PFSK-1 (cell line): ENCODE measurements around the gene CDHR2.

Experiments used
- FOXP2 ChIP-seq: optimal IDR thresholded peaks from 2 replicates; pipeline ENCODE3; 2011; ENCODE audit warnings: borderline replicate concordance, control low read depth, inconsistent platforms; ENCODE audit not compliant: insufficient read depth; ENCODE audit errors: extremely low read length, extremely low read depth
- POLR2AphosphoS5 ChIP-seq: IDR thresholded peaks from 2 replicates; pipeline ENCODE4 v1.6.1; 2012; ENCODE audit warnings: low read depth, mild to moderate bottlenecking, control low read depth, low read length, moderate library complexity
- REST ChIP-seq, 2 experiments: IDR thresholded peaks; 2 replicates each; pipeline versions ENCODE4 v1.6.1 to v1.8.0; 2011 to 2012; ENCODE audit warnings: low read depth in 2 of 2, low read length in 2 of 2, control low read depth in 1 of 2, inconsistent platforms in 1 of 2, mild to moderate bottlenecking in 1 of 2, moderate library complexity in 1 of 2; ENCODE audit not compliant: insufficient read depth in 1 of 2
- SIN3A ChIP-seq: IDR thresholded peaks from 2 replicates; pipeline ENCODE4 v1.6.1; 2012; ENCODE audit warnings: mild to moderate bottlenecking, low read length, moderate library complexity, borderline replicate concordance; ENCODE audit not compliant: insufficient read depth
- TAF1 ChIP-seq: IDR thresholded peaks from 2 replicates; pipeline ENCODE4 v1.6.1; 2012; ENCODE audit warnings: low read length, control low read depth, borderline replicate concordance; ENCODE audit not compliant: insufficient read depth

Gene CDHR2

GRCh38 chr5:176519810-176520720, 29.1 kb upstream of the CDHR2 start:
- TF ChIP-seq REST (IDR thresholded peaks at IDR 0.05; ENCODE audit: insufficient read depth in 1 of 2, low read depth in 2 of 2, low read length in 2 of 2) (no peak), TAF1 (no peak), POLR2AphosphoS5 (no peak), FOXP2 (no peak), SIN3A (no peak)

GRCh38 chr5:176521286-176521685, 27.9 kb upstream of the CDHR2 start:
- no peak for TF ChIP-seq REST (IDR thresholded peaks at IDR 0.05; ENCODE audit: insufficient read depth in 1 of 2, low read depth in 2 of 2, low read length in 2 of 2)
- no peak for TF ChIP-seq SIN3A
- no peak for TF ChIP-seq POLR2AphosphoS5
- TF ChIP-seq FOXP2 = no peak
- TF ChIP-seq TAF1 = no peak

- TF ChIP-seq SIN3A (no peak), FOXP2 (no peak), TAF1 (no peak), REST (IDR thresholded peaks at IDR 0.05; ENCODE audit: insufficient read depth in 1 of 2, low read depth in 2 of 2, low read length in 2 of 2) (no peak), POLR2AphosphoS5 (no peak)
These were observed 27.4 kb upstream of the CDHR2 start for GRCh38 chr5:176521699-176522263.

GRCh38 chr5:176524138-176524537, 25.0 kb upstream of the CDHR2 start:
- TF ChIP-seq FOXP2 = no peak
- TF ChIP-seq TAF1 = no peak
- TF ChIP-seq REST (IDR thresholded peaks at IDR 0.05; ENCODE audit: insufficient read depth in 1 of 2, low read depth in 2 of 2, low read length in 2 of 2) = no peak
